ENCODE data around the gene GRM2. TPM values are rescaled to one million over a fixed set of nuclear protein-coding genes. Genes with fewer than 3 reads are reported as not detected.
"Not testable (repeated sequence)": the region's sequence is repeated elsewhere in the genome, so short reads cannot be mapped to it uniquely, and the experiment has no call there.

The GRM2 gene
- total RNA-seq, 3 donors from 2014 or later: 0.14 to 0.61 (median 0.22) TPM

- intact Hi-C loops (cut with DNase I, micrococcal nuclease): no loop called here
- Histone ChIP-seq H3K4me1 (ENCODE audit: low read depth) (no peaks in the 10 kb centered on the region), H3K4me3 (no peak overlapping the region), H3K9me3 (no peaks in the 10 kb centered on the region), H3K36me3 (ENCODE audit: low read depth) (no peaks in the 10 kb centered on the region)
- ATAC-seq (no peak), DNase-seq (no peak)
- TF ChIP-seq, protein P1, sequence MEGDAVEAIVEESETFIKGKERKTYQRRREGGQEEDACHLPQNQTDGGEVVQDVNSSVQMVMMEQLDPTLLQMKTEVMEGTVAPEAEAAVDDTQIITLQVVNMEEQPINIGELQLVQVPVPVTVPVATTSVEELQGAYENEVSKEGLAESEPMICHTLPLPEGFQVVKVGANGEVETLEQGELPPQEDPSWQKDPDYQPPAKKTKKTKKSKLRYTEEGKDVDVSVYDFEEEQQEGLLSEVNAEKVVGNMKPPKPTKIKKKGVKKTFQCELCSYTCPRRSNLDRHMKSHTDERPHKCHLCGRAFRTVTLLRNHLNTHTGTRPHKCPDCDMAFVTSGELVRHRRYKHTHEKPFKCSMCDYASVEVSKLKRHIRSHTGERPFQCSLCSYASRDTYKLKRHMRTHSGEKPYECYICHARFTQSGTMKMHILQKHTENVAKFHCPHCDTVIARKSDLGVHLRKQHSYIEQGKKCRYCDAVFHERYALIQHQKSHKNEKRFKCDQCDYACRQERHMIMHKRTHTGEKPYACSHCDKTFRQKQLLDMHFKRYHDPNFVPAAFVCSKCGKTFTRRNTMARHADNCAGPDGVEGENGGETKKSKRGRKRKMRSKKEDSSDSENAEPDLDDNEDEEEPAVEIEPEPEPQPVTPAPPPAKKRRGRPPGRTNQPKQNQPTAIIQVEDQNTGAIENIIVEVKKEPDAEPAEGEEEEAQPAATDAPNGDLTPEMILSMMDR (IDR thresholded peaks at IDR 0.05): no peak
Measured at GRCh38 chr3:51748327-51748726, 41.5 kb downstream of the GRM2 start.

DNA sequence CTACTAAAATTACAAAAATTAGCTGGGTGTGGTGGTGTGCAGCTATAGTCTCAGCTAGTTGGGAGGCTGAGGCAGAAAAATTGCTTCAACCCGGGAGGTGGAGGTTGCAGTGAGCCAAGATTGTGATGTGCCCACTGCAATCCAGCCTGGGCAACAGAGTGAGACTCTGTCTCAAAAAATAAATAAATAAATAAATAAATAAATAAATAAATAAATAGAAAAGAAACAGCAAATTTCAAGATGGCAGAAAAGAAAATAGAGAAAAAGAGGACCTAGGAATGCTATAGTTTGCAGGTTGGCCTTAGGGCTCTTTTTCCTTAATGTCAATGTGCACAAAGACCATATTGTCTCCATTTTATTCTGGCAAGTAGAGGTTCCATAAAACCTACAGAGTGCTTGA is 44.0 kb downstream of the GRM2 start:
- ATAC-seq: no peak
- H3K9me3 ChIP-seq: no peaks in the 10 kb centered on the region
- DNase-seq: no peak
- TF ChIP-seq, protein P1 (IDR thresholded peaks at IDR 0.05): no peak
- no peaks in the 10 kb centered on the region for H3K4me1 ChIP-seq (ENCODE audit: low read depth)
- H3K36me3 ChIP-seq (ENCODE audit: low read depth): no peaks in the 10 kb centered on the region
- H3K4me3 ChIP-seq: no peak overlapping the region
- intact Hi-C loops (cut with DNase I, micrococcal nuclease): no loop called here

- TF ChIP-seq, protein P1 (IDR thresholded peaks at IDR 0.05): no peak
- no peak overlapping the region for H3K4me3 ChIP-seq
- no peak for DNase-seq
- no peak for ATAC-seq
- H3K9me3 ChIP-seq: no peaks in the 10 kb centered on the region
- H3K36me3 ChIP-seq (ENCODE audit: low read depth): no peaks in the 10 kb centered on the region
- H3K4me1 ChIP-seq (ENCODE audit: low read depth): no peaks in the 10 kb centered on the region
- intact Hi-C loops (cut with DNase I, micrococcal nuclease): no loop called here
Measured at GRCh38 chr3:51751287-51751686, 44.4 kb downstream of the GRM2 start.

DNA sequence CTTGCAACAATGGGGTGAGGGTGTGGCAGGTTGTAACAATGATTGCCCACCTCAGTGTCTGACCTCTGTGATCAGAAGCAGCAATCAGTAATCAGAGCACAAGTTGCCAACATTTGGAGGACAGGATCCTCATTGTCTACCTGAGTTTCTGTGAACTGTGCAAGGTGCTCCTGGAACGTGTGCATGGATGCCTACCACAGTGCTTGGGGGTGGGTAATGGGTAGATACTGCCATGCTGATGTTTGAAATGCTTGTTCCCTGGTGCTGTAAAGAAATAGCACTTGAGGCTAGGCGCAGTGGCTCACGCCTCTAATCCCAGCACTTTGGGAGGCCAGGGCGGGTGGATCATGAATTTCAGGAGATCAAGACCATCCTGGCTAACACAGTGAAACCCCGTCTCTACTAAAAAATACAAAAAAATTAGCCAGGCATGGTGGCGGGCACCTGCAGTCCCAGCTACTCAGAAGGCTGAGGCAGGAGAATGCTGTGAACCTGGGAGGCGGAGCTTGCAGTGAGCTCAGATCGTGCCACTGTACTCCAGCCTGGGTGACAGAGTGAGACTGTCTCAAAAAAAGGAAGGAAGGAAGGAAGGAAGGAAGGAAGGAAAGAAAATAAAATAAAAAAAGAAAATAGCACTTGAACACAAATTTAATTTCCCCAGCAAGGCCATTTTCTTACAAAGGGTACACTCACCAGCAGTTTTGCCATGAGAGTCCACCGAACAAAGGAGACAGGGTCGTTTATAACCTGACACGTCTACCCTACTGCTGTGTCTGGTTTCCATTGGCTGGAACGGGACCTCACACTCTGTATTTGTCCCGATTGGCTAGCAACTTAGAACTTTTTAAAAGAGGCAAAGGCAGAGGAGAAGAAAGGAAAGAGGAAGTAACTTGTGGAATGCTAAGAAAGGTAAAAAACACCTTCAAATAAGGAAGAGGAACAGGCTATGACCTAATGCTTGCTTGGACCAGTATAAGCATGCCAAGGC is 47.2 kb downstream of the GRM2 start:
- ATAC-seq (peak; percentile 59), DNase-seq (peak in 1 of 3 donors; percentile 3)
- H3K9me3 ChIP-seq; H3K4me3 ChIP-seq; H3K4me1 ChIP-seq (ENCODE audit: low read depth); intact Hi-C loops (cut with DNase I, micrococcal nuclease); H3K36me3 ChIP-seq (ENCODE audit: low read depth): not testable (repeated sequence)

GRCh38 chr3:51759203-51759602 is 52.3 kb downstream of the GRM2 start:
- no peaks in the 10 kb centered on the region for H3K36me3 ChIP-seq (ENCODE audit: low read depth)
- H3K4me3 ChIP-seq: no peak overlapping the region
- no peaks in the 10 kb centered on the region for H3K4me1 ChIP-seq (ENCODE audit: low read depth)
- TF ChIP-seq, protein P1 (IDR thresholded peaks at IDR 0.05): no peak
- ATAC-seq (no peak), DNase-seq (no peak)
- intact Hi-C loops (cut with DNase I, micrococcal nuclease): no loop called here
- H3K9me3 ChIP-seq: peaks cover 19% of the 10 kb centered on the region

Other genes with a start within 250 kb of the GRM2 start
- 10 to 100 TPM; 18.0 to 26.0 (median 18.8) TPM for gene DCAF1, start 207.1 kb upstream of the GRM2 start, total RNA-seq
- 10 to 100 TPM; 16.1 to 32.8 (median 16.3) TPM for gene RAD54L2, start 168.3 kb upstream of the GRM2 start, total RNA-seq
- 10 to 100 TPM; 53.2 to 73.6 (median 59.1) TPM for gene TEX264, start 35.8 kb upstream of the GRM2 start, total RNA-seq
- gene IQCF6, start 72.2 kb downstream of the GRM2 start, total RNA-seq: not detected
- not detected for gene IQCF2, start 154.5 kb downstream of the GRM2 start, total RNA-seq
- not detected for gene IQCF5, start 168.5 kb downstream of the GRM2 start, total RNA-seq
- not detected for gene IQCF1, start 196.3 kb downstream of the GRM2 start, total RNA-seq
- 10 to 100 TPM; 11.9 to 15.7 (median 15.3) TPM for gene RRP9, start 234.8 kb downstream of the GRM2 start, total RNA-seq
- 10 to 100 TPM; 27.0 to 34.0 (median 29.2) TPM for gene PARP3, start 235.3 kb downstream of the GRM2 start, total RNA-seq
- gene GPR62, start 248.3 kb downstream of the GRM2 start, total RNA-seq: under 1 TPM in 1 of 3 donors, not detected in 2; 0.22 TPM